Anterior cingulate cortex (tissue), 58 donors: ENCODE results near the gene CADM2.
A peak's percentile ranks its signal among the peaks of the same experiment; 100 is the strongest.

Experiments
- DNase-seq, 58 donors: peaks; one replicate each; lab custom pipeline; 2025; lab: John Stamatoyannopoulos, UW

Gene CADM2

GRCh38 chr3:85297291-85297690 is 338.5 kb downstream of the CADM2 start:
- no peak for DNase-seq

GRCh38 chr3:85298032-85298431 is 339.2 kb downstream of the CADM2 start:
- no peak for DNase-seq

GRCh38 chr3:85303156-85303555 is 344.4 kb downstream of the CADM2 start:
- peak in 5 of 58 donors; percentile 3 to 69 (median 16) for DNase-seq

- DNase-seq: no peak
Measured at GRCh38 chr3:85304360-85304964, 345.7 kb downstream of the CADM2 start.

- DNase-seq: no peak
Measured at GRCh38 chr3:85312331-85312730, 353.5 kb downstream of the CADM2 start.

- DNase-seq: no peak
Measured at GRCh38 chr3:85313380-85313779, 354.6 kb downstream of the CADM2 start.

- DNase-seq: no peak
Measured at GRCh38 chr3:85316252-85316651, 357.5 kb downstream of the CADM2 start.

GRCh38 chr3:85321892-85322291 is 363.1 kb downstream of the CADM2 start:
- DNase-seq: no peak

- DNase-seq: no peak
Measured at GRCh38 chr3:85330071-85330470, 371.3 kb downstream of the CADM2 start.

GRCh38 chr3:85337895-85338294 is 379.1 kb downstream of the CADM2 start:
- DNase-seq: no peak

- DNase-seq: peak in 18 of 58 donors; percentile 1 to 73 (median 16)
Measured at GRCh38 chr3:85342915-85343314, 384.1 kb downstream of the CADM2 start.

GRCh38 chr3:85355572-85355971 is 396.8 kb downstream of the CADM2 start:
- DNase-seq: peak in 1 of 58 donors; percentile 39

- peak in 48 of 58 donors; percentile 1 to 79 (median 42) for DNase-seq
Measured at GRCh38 chr3:85360742-85361387, 402.1 kb downstream of the CADM2 start.

GRCh38 chr3:85364296-85364909 is 405.6 kb downstream of the CADM2 start:
- no peak for DNase-seq

GRCh38 chr3:85370341-85370740 is 411.6 kb downstream of the CADM2 start:
- no peak for DNase-seq

- DNase-seq: no peak
Measured at GRCh38 chr3:85376131-85376530, 417.3 kb downstream of the CADM2 start.

- DNase-seq: no peak
Measured at GRCh38 chr3:85377115-85377514, 418.3 kb downstream of the CADM2 start.

- no peak for DNase-seq
Measured at GRCh38 chr3:85384372-85384771, 425.6 kb downstream of the CADM2 start.

- DNase-seq: no peak
Measured at GRCh38 chr3:85387913-85388505, 429.2 kb downstream of the CADM2 start.

- no peak for DNase-seq
Measured at GRCh38 chr3:85394424-85394823, 435.6 kb downstream of the CADM2 start.

- no peak for DNase-seq
Measured at GRCh38 chr3:85397434-85397833, 438.6 kb downstream of the CADM2 start.

GRCh38 chr3:85426121-85426520 is 467.3 kb downstream of the CADM2 start:
- DNase-seq: no peak
